H9 (cell line): ENCODE data around the gene CST3. TPM values are rescaled to one million over a fixed set of nuclear protein-coding genes. Genes with fewer than 3 reads are reported as not detected.

ENCODE experiments used
- DNase-seq: peaks from one replicate; pipeline ENCODE4 v3.0.0-alpha.2; 2017
- H2AFZ ChIP-seq: one replicate; pipeline ENCODE4 v1.6.1; 2013; ENCODE audit warnings: mild to moderate bottlenecking, low read length, control low read depth, moderate library complexity
- H2AK5ac ChIP-seq: 2 replicates; pipeline ENCODE4 v1.6.1; 2013; ENCODE audit warnings: low read length, control low read depth, mixed read lengths; ENCODE audit not compliant: insufficient read length
- H2BK120ac ChIP-seq: one replicate; pipeline ENCODE4 v1.6.1; 2013; ENCODE audit warnings: low read depth, mild to moderate bottlenecking, low read length, control low read depth, inconsistent platforms; ENCODE audit not compliant: poor library complexity, severe bottlenecking
- H2BK12ac ChIP-seq: 2 replicates; pipeline ENCODE4 v1.6.1; 2013; ENCODE audit warnings: low read length, control low read depth, mixed read lengths, low read depth; ENCODE audit not compliant: insufficient read length
- H2BK15ac ChIP-seq: 2 replicates; pipeline ENCODE4 v1.6.1; 2013; ENCODE audit warnings: low read depth, low read length, control low read depth
- H2BK20ac ChIP-seq: one replicate; pipeline ENCODE4 v1.6.1; 2013; ENCODE audit warnings: low read depth, mild to moderate bottlenecking, low read length, control low read depth, inconsistent platforms; ENCODE audit not compliant: poor library complexity, severe bottlenecking
- H2BK5ac ChIP-seq: 2 replicates; pipeline ENCODE4 v1.6.1; 2013; ENCODE audit warnings: low read length, control low read depth, mixed read lengths; ENCODE audit not compliant: insufficient read length
- H3K14ac ChIP-seq: 2 replicates; pipeline ENCODE4 v1.6.1; 2013; ENCODE audit warnings: low read length, control low read depth; ENCODE audit not compliant: insufficient read depth
- H3K18ac ChIP-seq: 2 replicates; pipeline ENCODE4 v1.6.1; 2013; ENCODE audit warnings: low read depth, mild to moderate bottlenecking, mixed read lengths, low read length, control low read depth; ENCODE audit not compliant: insufficient read length
- H3K23ac ChIP-seq: 2 replicates; pipeline ENCODE4 v1.6.1; 2013; ENCODE audit warnings: low read length, control low read depth, mixed read lengths, low read depth; ENCODE audit not compliant: insufficient read length
- H3K23me2 ChIP-seq: 2 replicates; pipeline ENCODE4 v1.6.1; 2013; ENCODE audit warnings: low read depth, mild to moderate bottlenecking, mixed read lengths, low read length, control low read depth; ENCODE audit not compliant: insufficient read length, poor library complexity, severe bottlenecking
- H3K27ac ChIP-seq: 2 replicates; pipeline ENCODE4 v1.5.1; 2013; ENCODE audit warnings: low read length, control low read depth, mixed read lengths, low read depth; ENCODE audit not compliant: insufficient read length
- H3K27me3 ChIP-seq: 2 replicates; pipeline ENCODE4 v1.6.1; 2013; ENCODE audit warnings: low read length, control low read depth, inconsistent platforms; ENCODE audit not compliant: insufficient read depth
- H3K4ac ChIP-seq: 2 replicates; pipeline ENCODE4 v1.6.1; 2013; ENCODE audit warnings: low read depth, mild to moderate bottlenecking, control low read depth, inconsistent platforms, low read length, moderate library complexity
- H3K4me1 ChIP-seq: 2 replicates; pipeline ENCODE4 v1.6.1; 2013; ENCODE audit warnings: low read length, control low read depth, inconsistent platforms; ENCODE audit not compliant: insufficient read depth
- H3K4me2 ChIP-seq: 2 replicates; pipeline ENCODE4 v1.6.1; 2013; ENCODE audit warnings: low read length, control low read depth, mixed read lengths; ENCODE audit not compliant: insufficient read length, insufficient read depth
- H3K56ac ChIP-seq: 2 replicates; pipeline ENCODE4 v1.6.1; 2013; ENCODE audit warnings: low read depth, mild to moderate bottlenecking, mixed read lengths, low read length, control low read depth; ENCODE audit not compliant: insufficient read length
- H3K79me1 ChIP-seq: 2 replicates; pipeline ENCODE4 v1.6.1; 2013; ENCODE audit warnings: low read depth, mild to moderate bottlenecking, moderate library complexity, low read length, control low read depth, inconsistent platforms; ENCODE audit not compliant: insufficient read depth, poor library complexity, severe bottlenecking
- H3K79me2 ChIP-seq: 2 replicates; pipeline ENCODE4 v1.6.1; 2013; ENCODE audit warnings: low read length, control low read depth, inconsistent platforms; ENCODE audit not compliant: insufficient read depth
- H3K9ac ChIP-seq: 2 replicates; pipeline ENCODE4 v1.6.1; 2013; ENCODE audit warnings: low read length, control low read depth, mixed read lengths; ENCODE audit not compliant: insufficient read length; ENCODE audit errors: extremely low read depth
- H3K9me3 ChIP-seq: one replicate; pipeline ENCODE4 v1.6.1; 2013; ENCODE audit warnings: low read depth, low read length, inconsistent platforms; ENCODE audit not compliant: control insufficient read depth
- H3T11ph ChIP-seq: one replicate; pipeline ENCODE4 v1.6.1; 2013; ENCODE audit warnings: mild to moderate bottlenecking, low read length, control low read depth, inconsistent platforms
- H4K20me1 ChIP-seq: one replicate; pipeline ENCODE4 v1.6.1; 2013; ENCODE audit not compliant: control insufficient read depth, insufficient read length, insufficient read depth
- H4K5ac ChIP-seq: 2 replicates; pipeline ENCODE4 v1.6.1; 2013; ENCODE audit warnings: low read depth, mild to moderate bottlenecking, mixed read lengths, low read length, control low read depth; ENCODE audit not compliant: insufficient read length
- H4K8ac ChIP-seq: replicated peaks from 2 replicates; pipeline ENCODE4 v1.6.1; 2013; ENCODE audit warnings: low read length, control low read depth, mixed read lengths, low read depth; ENCODE audit not compliant: insufficient read length
- H4K91ac ChIP-seq: 2 replicates; pipeline ENCODE4 v1.6.1; 2013; ENCODE audit warnings: low read depth, mild to moderate bottlenecking, moderate library complexity, mixed read lengths, low read length, control low read depth; ENCODE audit not compliant: insufficient read length
- H3K27ac Mint-ChIP-seq, 3 experiments: 2 replicates in 2 of 3; 3 replicates in 1 of 3; pipeline ENCODE4 v1.8.0; 2020 to 2021; ENCODE audit warnings: mixed read lengths in 3 of 3, mild to moderate bottlenecking in 1 of 3, moderate library complexity in 1 of 3
- H3K27me3 Mint-ChIP-seq: 2 replicates; pipeline ENCODE4 v1.8.0; 2021; ENCODE audit warnings: low read depth, mild to moderate bottlenecking, moderate library complexity, mixed read lengths
- H3K36me3 Mint-ChIP-seq, 3 experiments: 2 replicates in 2 of 3; 3 replicates in 1 of 3; pipeline ENCODE4 v1.8.0; 2020 to 2021; ENCODE audit warnings: low read depth in 3 of 3, mixed read lengths in 3 of 3; ENCODE audit not compliant: insufficient read depth in 1 of 3
- H3K4me1 Mint-ChIP-seq, 2 experiments: 2 replicates each; pipeline ENCODE4 v1.8.0; 2020; ENCODE audit warnings: mixed read lengths in 2 of 2
- H3K4me3 Mint-ChIP-seq, 2 experiments: 2 replicates in 1 of 2; 3 replicates in 1 of 2; pipeline ENCODE4 v1.8.0; 2020 to 2021; ENCODE audit warnings: mild to moderate bottlenecking in 2 of 2, mixed read lengths in 2 of 2, moderate library complexity in 1 of 2
- H3K9me3 Mint-ChIP-seq, 2 experiments: 2 replicates in 1 of 2; 3 replicates in 1 of 2; pipeline ENCODE4 v1.8.0; 2020; ENCODE audit warnings: mild to moderate bottlenecking in 2 of 2, mixed read lengths in 2 of 2, moderate library complexity in 1 of 2
- WGBS: extraction: QIAGEN DNeasy Blood & Tissue Kit; methylation state at CpG from one replicate; pipeline ENCODE4 v1.1.7; 2013; ENCODE audit warnings: missing lambda C conversion rate, low lambda C conversion rate, mixed read lengths; ENCODE audit not compliant: insufficient read length; ENCODE audit errors: extremely low coverage; 5-methylcytosine and 5-hydroxymethylcytosine counted together
- total RNA-seq: library from RNA; stranded (reverse); gene quantifications from 2 replicates; pipeline ENCODE4 v1.2.1, GENCODE V29; 2021
- TF ChIP-seq, protein P1 (sequence below): fragments of 200-600 bp; sonication (generic); conservative IDR thresholded peaks from 3 replicates; pipeline ENCODE4 v1.8.0; 2021; ENCODE audit warnings: antibody characterized with exemption, mild to moderate bottlenecking

Gene CST3
- total RNA-seq, 1 experiment from 2014 or later = 77.2 TPM

GRCh38 chr20:23646106-23646873 lies 8.5 kb upstream of the CST3 start:
- Histone ChIP-seq H3K18ac (no peak overlapping the region), H3K79me2 (no peaks in the 10 kb centered on the region), H4K20me1 (no peaks in the 10 kb centered on the region), H2BK120ac (no peak overlapping the region), H4K5ac (no peak overlapping the region), H2BK5ac (no peak overlapping the region), H3K9me3 (no peaks in the 10 kb centered on the region), H3K23ac (no peak overlapping the region), H3K4me2 (no peak overlapping the region), H4K8ac (no peak overlapping the region), H3T11ph (no peak overlapping the region), H2AFZ (no peak overlapping the region), H2BK15ac (no peak overlapping the region), H3K27me3 (no peaks in the 10 kb centered on the region), H2BK12ac (no peak overlapping the region), H3K27ac (no peak overlapping the region), H3K4me1 (no peaks in the 10 kb centered on the region; the same call in 1 of the 2 replicates), H3K14ac (no peak overlapping the region), H2AK5ac (no peak overlapping the region), H3K79me1 (no peaks in the 10 kb centered on the region), H4K91ac (no peak overlapping the region), H3K23me2 (no peaks in the 10 kb centered on the region), H3K4ac (no peak overlapping the region), H3K56ac (no peak overlapping the region), H3K9ac (no peak overlapping the region), H2BK20ac (no peak overlapping the region)
- peaks cover 2% of the 10 kb centered on the region; the same call in 1 of the 2 replicates for H3K27me3 Mint-ChIP-seq
- H3K4me3 Mint-ChIP-seq = no peak overlapping the region
- no peak for DNase-seq
- no peaks in the 10 kb centered on the region; a peak in 1 of 5 replicates for H3K9me3 Mint-ChIP-seq
- WGBS = no CpG with 5 or more reads among the region's 4 CpGs
- H3K27ac Mint-ChIP-seq = no peak overlapping the region
- H3K36me3 Mint-ChIP-seq = no peaks in the 10 kb centered on the region; a peak in 1 of 7 replicates
- TF ChIP-seq, protein P1, sequence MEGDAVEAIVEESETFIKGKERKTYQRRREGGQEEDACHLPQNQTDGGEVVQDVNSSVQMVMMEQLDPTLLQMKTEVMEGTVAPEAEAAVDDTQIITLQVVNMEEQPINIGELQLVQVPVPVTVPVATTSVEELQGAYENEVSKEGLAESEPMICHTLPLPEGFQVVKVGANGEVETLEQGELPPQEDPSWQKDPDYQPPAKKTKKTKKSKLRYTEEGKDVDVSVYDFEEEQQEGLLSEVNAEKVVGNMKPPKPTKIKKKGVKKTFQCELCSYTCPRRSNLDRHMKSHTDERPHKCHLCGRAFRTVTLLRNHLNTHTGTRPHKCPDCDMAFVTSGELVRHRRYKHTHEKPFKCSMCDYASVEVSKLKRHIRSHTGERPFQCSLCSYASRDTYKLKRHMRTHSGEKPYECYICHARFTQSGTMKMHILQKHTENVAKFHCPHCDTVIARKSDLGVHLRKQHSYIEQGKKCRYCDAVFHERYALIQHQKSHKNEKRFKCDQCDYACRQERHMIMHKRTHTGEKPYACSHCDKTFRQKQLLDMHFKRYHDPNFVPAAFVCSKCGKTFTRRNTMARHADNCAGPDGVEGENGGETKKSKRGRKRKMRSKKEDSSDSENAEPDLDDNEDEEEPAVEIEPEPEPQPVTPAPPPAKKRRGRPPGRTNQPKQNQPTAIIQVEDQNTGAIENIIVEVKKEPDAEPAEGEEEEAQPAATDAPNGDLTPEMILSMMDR = no peak
- H3K4me1 Mint-ChIP-seq = peaks cover 12 to 14% of the 10 kb centered on the region in 2 experiments
